ENCODE results near the gene HAP1.
"Not testable (repeated sequence)": the region's sequence is repeated elsewhere in the genome, so short reads cannot be mapped to it uniquely, and the experiment has no call there.

Gene HAP1

DNA sequence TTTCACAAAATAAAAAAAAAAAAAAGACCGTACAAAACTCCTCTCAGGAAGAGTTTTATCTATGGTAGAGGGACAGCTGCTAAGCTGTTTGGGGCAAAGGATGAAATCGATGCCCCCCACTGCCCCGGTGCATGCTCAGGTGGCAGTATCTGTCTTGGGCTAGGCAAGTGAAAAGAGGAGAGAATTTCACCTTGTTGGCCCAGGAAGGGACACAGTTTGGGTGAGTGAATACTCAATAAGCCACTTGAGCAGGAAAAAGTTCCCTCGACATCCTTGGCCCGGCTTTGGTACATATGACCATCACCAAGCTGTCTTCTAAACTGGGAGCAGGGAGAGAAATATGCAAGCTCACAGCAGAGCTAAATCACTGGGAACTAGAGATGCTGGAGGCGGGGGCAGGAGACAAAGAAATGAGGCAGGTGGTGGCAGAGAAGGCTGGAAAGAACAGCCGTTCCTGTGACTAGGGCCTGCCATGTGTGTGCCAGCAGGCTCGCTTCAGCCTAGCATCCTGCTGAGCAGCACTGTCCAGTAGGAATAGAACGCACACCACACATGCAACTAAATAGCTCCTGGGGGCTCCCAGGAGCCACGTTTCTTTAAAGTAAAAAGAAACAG, 53.9 kb downstream of the HAP1 start:
- no peak overlapping the region for H3K4me3 ChIP-seq (ENCODE audit: low read length)
- DNase-seq (ENCODE audit: low read depth, low spot score) = no peak

DNA sequence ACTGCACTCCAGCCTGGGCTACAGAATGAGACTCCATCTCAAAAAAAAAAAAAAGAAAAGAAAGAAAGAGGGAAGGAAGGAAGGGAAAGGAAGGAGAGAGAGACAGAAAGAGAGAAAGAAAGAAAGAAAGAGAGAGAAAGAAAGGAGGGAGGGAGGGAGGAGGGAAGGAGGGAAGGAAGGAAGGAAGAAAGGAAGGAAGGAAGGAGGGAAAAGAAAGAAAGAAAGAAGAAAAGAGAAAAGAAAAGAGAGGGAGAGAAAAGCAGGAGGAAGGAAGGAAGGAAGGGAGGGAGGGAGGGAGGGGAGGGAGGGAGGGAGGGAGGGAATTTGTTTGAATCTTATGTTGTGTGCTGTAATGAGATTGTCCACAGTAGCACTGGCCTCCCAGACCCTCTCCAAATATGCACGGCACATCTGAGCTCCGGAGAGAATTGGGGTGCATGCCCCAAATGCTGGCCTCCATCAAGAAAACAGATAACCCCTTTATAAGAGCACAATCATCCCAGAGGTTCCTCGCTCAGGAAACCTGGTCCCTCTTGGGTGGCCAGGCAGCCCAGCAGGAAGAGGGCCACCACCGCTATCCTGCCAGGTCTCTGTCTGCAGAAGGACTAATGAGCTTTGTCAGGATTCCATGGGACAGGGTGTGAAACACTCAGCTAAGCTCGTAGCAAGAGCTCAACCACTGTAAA, 54.6 kb downstream of the HAP1 start:
- DNase-seq (ENCODE audit: low read depth, low spot score) = no peak
- H3K4me3 ChIP-seq (ENCODE audit: low read length) = no peak overlapping the region

DNA sequence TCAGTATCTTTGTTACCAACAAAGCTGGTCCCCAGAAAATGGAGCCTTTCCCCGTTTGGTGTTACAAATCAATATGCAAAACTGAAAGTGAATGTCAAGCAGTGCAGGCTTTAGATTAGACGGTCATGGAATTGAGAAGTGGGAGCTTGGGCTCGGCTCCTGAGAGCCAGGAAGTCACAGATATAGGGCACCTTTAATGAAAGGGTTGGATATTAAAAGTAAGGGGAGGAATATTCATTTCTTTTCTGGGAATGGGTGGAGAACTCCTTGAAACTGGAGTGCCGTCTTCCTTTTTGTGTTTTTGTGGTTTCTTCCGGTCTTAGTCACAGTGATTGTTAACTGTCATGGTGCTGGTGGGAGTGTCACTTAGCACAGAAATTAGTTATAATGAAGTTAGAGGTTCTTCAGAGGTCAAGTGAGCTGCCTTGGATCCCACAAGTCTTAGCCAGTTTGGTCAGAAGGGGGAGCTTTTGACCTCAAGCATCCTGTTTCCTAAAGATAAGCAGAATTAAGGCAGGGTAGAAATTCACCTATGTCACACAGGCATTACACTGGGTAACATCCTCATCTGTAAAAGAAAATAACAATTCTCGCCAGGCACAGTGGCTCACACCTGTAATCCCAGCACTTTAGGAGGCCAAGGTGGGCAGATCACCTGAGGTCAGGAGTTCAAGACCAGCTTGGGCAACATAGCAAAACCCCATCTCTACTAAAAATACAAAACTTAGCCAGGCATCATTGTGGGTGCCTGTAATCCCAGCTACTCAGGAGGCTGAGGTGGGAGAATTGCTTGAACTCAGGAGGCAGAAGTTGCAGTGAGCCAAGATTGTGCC, 55.3 kb downstream of the HAP1 start:
- DNase-seq (ENCODE audit: low read depth, low spot score) = peak; percentile 89
- peak overlapping the region; percentile 40 for H3K4me3 ChIP-seq (ENCODE audit: low read length)

DNA sequence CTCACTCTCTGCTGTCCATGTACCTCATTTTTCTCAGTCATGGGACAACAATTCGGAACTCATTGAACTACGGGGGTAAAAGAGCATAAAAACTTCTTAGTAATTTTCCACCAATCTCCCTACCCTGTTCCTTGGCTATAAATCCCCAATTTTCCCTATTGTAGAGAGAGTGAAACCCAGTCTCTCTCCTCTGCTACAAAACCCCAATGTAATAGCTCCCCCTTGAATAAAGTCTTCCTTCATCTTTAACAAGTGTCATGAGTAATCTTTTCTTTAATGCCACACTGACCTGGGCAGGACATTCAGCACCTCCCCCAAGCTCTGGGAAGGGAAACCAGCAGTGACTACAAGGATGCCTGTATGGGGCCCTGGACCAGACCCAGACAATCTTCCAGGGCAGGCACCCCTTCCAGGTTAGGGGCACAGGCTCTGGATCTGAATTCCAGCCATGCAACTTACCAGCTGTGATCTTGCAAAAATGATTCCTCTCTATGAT, 56.0 kb downstream of the HAP1 start:
- H3K4me3 ChIP-seq (ENCODE audit: low read length) = peak overlapping the region; percentile 40; the same call in 1 of the 2 replicates
- no peak for DNase-seq (ENCODE audit: low read depth, low spot score)

DNA sequence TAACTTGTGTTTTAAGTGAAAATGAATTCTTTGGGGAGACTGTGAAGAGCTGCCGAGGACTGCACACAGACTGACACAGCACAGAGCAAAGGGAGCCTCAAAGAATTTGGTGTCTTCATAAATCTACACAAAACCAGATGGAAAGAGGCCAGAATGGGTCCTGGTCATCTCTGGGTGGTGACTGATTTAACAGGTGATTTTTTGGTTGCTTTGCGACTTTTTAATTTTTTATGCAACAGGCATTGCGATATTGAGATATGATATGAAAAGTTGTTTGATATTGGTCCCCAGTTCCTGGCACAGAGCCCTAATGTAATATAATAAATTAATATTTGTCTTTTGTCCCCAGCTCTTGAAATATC, 58.4 kb downstream of the HAP1 start:
- no peak overlapping the region for H3K4me3 ChIP-seq (ENCODE audit: low read length)
- no peak for DNase-seq (ENCODE audit: low read depth, low spot score)

DNA sequence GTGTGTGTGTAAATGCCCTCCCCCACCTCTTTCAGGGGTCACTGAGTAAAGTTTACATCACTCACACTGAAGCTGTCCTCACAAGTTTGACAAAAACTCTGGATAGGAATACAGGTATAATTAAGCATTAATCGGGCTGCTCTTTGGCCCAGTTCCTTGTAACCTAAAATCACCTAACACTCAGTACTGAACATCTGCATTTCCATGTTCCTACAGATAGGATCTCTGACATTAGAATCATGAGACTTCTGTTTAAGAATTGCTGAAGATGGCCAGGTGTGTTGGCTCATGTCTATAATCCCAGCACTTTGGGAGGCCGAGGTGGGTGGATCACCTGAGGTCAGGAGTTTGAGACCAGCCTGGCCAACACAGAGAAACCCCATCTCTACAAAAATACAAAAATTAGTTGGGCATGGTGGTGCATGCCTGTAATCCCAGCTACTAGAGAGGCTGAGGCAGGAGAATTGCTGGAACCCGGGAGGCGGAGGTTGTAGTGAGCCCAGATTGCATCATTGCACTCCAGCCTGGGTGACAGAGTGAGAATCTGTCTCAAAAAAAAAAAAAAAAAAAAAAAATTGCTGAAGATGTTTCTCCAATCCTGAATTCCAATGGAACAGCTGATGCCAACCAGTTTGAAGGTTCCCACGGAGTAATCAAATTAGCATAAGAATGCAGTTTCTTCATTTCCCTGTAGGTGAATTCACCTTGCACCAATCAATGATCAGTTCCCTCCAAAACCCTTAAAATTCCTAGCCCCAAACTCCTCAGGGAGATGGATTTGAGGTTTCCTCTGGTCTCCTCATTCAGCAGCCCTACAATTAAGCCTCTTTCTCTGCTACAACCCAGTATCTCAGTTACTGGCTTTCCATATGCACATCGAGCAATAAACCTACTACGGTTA, 59.0 kb downstream of the HAP1 start:
- H3K4me3 ChIP-seq (ENCODE audit: low read length); DNase-seq (ENCODE audit: low read depth, low spot score): not testable (repeated sequence)

Data from Jurkat, Clone E6-1 (cell line).